Measurements from ENCODE around the gene IL1F10.

- TF ChIP-seq, protein P1, sequence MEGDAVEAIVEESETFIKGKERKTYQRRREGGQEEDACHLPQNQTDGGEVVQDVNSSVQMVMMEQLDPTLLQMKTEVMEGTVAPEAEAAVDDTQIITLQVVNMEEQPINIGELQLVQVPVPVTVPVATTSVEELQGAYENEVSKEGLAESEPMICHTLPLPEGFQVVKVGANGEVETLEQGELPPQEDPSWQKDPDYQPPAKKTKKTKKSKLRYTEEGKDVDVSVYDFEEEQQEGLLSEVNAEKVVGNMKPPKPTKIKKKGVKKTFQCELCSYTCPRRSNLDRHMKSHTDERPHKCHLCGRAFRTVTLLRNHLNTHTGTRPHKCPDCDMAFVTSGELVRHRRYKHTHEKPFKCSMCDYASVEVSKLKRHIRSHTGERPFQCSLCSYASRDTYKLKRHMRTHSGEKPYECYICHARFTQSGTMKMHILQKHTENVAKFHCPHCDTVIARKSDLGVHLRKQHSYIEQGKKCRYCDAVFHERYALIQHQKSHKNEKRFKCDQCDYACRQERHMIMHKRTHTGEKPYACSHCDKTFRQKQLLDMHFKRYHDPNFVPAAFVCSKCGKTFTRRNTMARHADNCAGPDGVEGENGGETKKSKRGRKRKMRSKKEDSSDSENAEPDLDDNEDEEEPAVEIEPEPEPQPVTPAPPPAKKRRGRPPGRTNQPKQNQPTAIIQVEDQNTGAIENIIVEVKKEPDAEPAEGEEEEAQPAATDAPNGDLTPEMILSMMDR (IDR thresholded peaks at IDR 0.05), result no peak
- no peak for TF ChIP-seq POLR2A (IDR thresholded peaks at IDR 0.05)
- no peak for TF ChIP-seq POLR2AphosphoS5 (IDR thresholded peaks at IDR 0.05)
Measured at GRCh38 chr2:113038291-113038690, 29.5 kb upstream of the IL1F10 start.

Measured in suprapubic skin (tissue), 4 donors.